H9 (cell line): ENCODE results near the gene STOM. TPM values are rescaled to one million over a fixed set of nuclear protein-coding genes. Genes with fewer than 3 reads are reported as not detected.
A peak's percentile ranks its signal among the peaks of the same experiment; 100 is the strongest.

Experiments
- DNase-seq: peaks from one replicate; pipeline ENCODE4 v3.0.0-alpha.2; 2017
- H2AFZ ChIP-seq: one replicate; pipeline ENCODE4 v1.6.1; 2013; ENCODE audit warnings: mild to moderate bottlenecking, low read length, control low read depth, moderate library complexity
- H2AK5ac ChIP-seq: 2 replicates; pipeline ENCODE4 v1.6.1; 2013; ENCODE audit warnings: low read length, control low read depth, mixed read lengths; ENCODE audit not compliant: insufficient read length
- H2BK120ac ChIP-seq: one replicate; pipeline ENCODE4 v1.6.1; 2013; ENCODE audit warnings: low read depth, mild to moderate bottlenecking, low read length, control low read depth, inconsistent platforms; ENCODE audit not compliant: poor library complexity, severe bottlenecking
- H2BK12ac ChIP-seq: 2 replicates; pipeline ENCODE4 v1.6.1; 2013; ENCODE audit warnings: low read length, control low read depth, mixed read lengths, low read depth; ENCODE audit not compliant: insufficient read length
- H2BK15ac ChIP-seq: 2 replicates; pipeline ENCODE4 v1.6.1; 2013; ENCODE audit warnings: low read depth, low read length, control low read depth
- H2BK20ac ChIP-seq: one replicate; pipeline ENCODE4 v1.6.1; 2013; ENCODE audit warnings: low read depth, mild to moderate bottlenecking, low read length, control low read depth, inconsistent platforms; ENCODE audit not compliant: poor library complexity, severe bottlenecking
- H2BK5ac ChIP-seq: 2 replicates; pipeline ENCODE4 v1.6.1; 2013; ENCODE audit warnings: low read length, control low read depth, mixed read lengths; ENCODE audit not compliant: insufficient read length
- H3K14ac ChIP-seq: 2 replicates; pipeline ENCODE4 v1.6.1; 2013; ENCODE audit warnings: low read length, control low read depth; ENCODE audit not compliant: insufficient read depth
- H3K18ac ChIP-seq: 2 replicates; pipeline ENCODE4 v1.6.1; 2013; ENCODE audit warnings: low read depth, mild to moderate bottlenecking, mixed read lengths, low read length, control low read depth; ENCODE audit not compliant: insufficient read length
- H3K23ac ChIP-seq: 2 replicates; pipeline ENCODE4 v1.6.1; 2013; ENCODE audit warnings: low read length, control low read depth, mixed read lengths, low read depth; ENCODE audit not compliant: insufficient read length
- H3K23me2 ChIP-seq: 2 replicates; pipeline ENCODE4 v1.6.1; 2013; ENCODE audit warnings: low read depth, mild to moderate bottlenecking, mixed read lengths, low read length, control low read depth; ENCODE audit not compliant: insufficient read length, poor library complexity, severe bottlenecking
- H3K27ac ChIP-seq: 2 replicates; pipeline ENCODE4 v1.5.1; 2013; ENCODE audit warnings: low read length, control low read depth, mixed read lengths, low read depth; ENCODE audit not compliant: insufficient read length
- H3K27me3 ChIP-seq: 2 replicates; pipeline ENCODE4 v1.6.1; 2013; ENCODE audit warnings: low read length, control low read depth, inconsistent platforms; ENCODE audit not compliant: insufficient read depth
- H3K4ac ChIP-seq: 2 replicates; pipeline ENCODE4 v1.6.1; 2013; ENCODE audit warnings: low read depth, mild to moderate bottlenecking, control low read depth, inconsistent platforms, low read length, moderate library complexity
- H3K4me1 ChIP-seq: 2 replicates; pipeline ENCODE4 v1.6.1; 2013; ENCODE audit warnings: low read length, control low read depth, inconsistent platforms; ENCODE audit not compliant: insufficient read depth
- H3K4me2 ChIP-seq: 2 replicates; pipeline ENCODE4 v1.6.1; 2013; ENCODE audit warnings: low read length, control low read depth, mixed read lengths; ENCODE audit not compliant: insufficient read length, insufficient read depth
- H3K56ac ChIP-seq: 2 replicates; pipeline ENCODE4 v1.6.1; 2013; ENCODE audit warnings: low read depth, mild to moderate bottlenecking, mixed read lengths, low read length, control low read depth; ENCODE audit not compliant: insufficient read length
- H3K79me1 ChIP-seq: 2 replicates; pipeline ENCODE4 v1.6.1; 2013; ENCODE audit warnings: low read depth, mild to moderate bottlenecking, moderate library complexity, low read length, control low read depth, inconsistent platforms; ENCODE audit not compliant: insufficient read depth, poor library complexity, severe bottlenecking
- H3K79me2 ChIP-seq: 2 replicates; pipeline ENCODE4 v1.6.1; 2013; ENCODE audit warnings: low read length, control low read depth, inconsistent platforms; ENCODE audit not compliant: insufficient read depth
- H3K9ac ChIP-seq: 2 replicates; pipeline ENCODE4 v1.6.1; 2013; ENCODE audit warnings: low read length, control low read depth, mixed read lengths; ENCODE audit not compliant: insufficient read length; ENCODE audit errors: extremely low read depth
- H3K9me3 ChIP-seq: one replicate; pipeline ENCODE4 v1.6.1; 2013; ENCODE audit warnings: low read depth, low read length, inconsistent platforms; ENCODE audit not compliant: control insufficient read depth
- H3T11ph ChIP-seq: one replicate; pipeline ENCODE4 v1.6.1; 2013; ENCODE audit warnings: mild to moderate bottlenecking, low read length, control low read depth, inconsistent platforms
- H4K20me1 ChIP-seq: one replicate; pipeline ENCODE4 v1.6.1; 2013; ENCODE audit not compliant: control insufficient read depth, insufficient read length, insufficient read depth
- H4K5ac ChIP-seq: 2 replicates; pipeline ENCODE4 v1.6.1; 2013; ENCODE audit warnings: low read depth, mild to moderate bottlenecking, mixed read lengths, low read length, control low read depth; ENCODE audit not compliant: insufficient read length
- H4K8ac ChIP-seq: replicated peaks from 2 replicates; pipeline ENCODE4 v1.6.1; 2013; ENCODE audit warnings: low read length, control low read depth, mixed read lengths, low read depth; ENCODE audit not compliant: insufficient read length
- H4K91ac ChIP-seq: 2 replicates; pipeline ENCODE4 v1.6.1; 2013; ENCODE audit warnings: low read depth, mild to moderate bottlenecking, moderate library complexity, mixed read lengths, low read length, control low read depth; ENCODE audit not compliant: insufficient read length
- H3K27ac Mint-ChIP-seq, 3 experiments: 2 replicates in 2 of 3; 3 replicates in 1 of 3; pipeline ENCODE4 v1.8.0; 2020 to 2021; ENCODE audit warnings: mixed read lengths in 3 of 3, mild to moderate bottlenecking in 1 of 3, moderate library complexity in 1 of 3
- H3K27me3 Mint-ChIP-seq: 2 replicates; pipeline ENCODE4 v1.8.0; 2021; ENCODE audit warnings: low read depth, mild to moderate bottlenecking, moderate library complexity, mixed read lengths
- H3K36me3 Mint-ChIP-seq, 3 experiments: 2 replicates in 2 of 3; 3 replicates in 1 of 3; pipeline ENCODE4 v1.8.0; 2020 to 2021; ENCODE audit warnings: low read depth in 3 of 3, mixed read lengths in 3 of 3; ENCODE audit not compliant: insufficient read depth in 1 of 3
- H3K4me1 Mint-ChIP-seq, 2 experiments: 2 replicates each; pipeline ENCODE4 v1.8.0; 2020; ENCODE audit warnings: mixed read lengths in 2 of 2
- H3K4me3 Mint-ChIP-seq, 2 experiments: 2 replicates in 1 of 2; 3 replicates in 1 of 2; pipeline ENCODE4 v1.8.0; 2020 to 2021; ENCODE audit warnings: mild to moderate bottlenecking in 2 of 2, mixed read lengths in 2 of 2, moderate library complexity in 1 of 2
- H3K9me3 Mint-ChIP-seq, 2 experiments: 2 replicates in 1 of 2; 3 replicates in 1 of 2; pipeline ENCODE4 v1.8.0; 2020; ENCODE audit warnings: mild to moderate bottlenecking in 2 of 2, mixed read lengths in 2 of 2, moderate library complexity in 1 of 2
- WGBS: extraction: QIAGEN DNeasy Blood & Tissue Kit; methylation state at CpG from one replicate; pipeline ENCODE4 v1.1.7; 2013; ENCODE audit warnings: missing lambda C conversion rate, low lambda C conversion rate, mixed read lengths; ENCODE audit not compliant: insufficient read length; ENCODE audit errors: extremely low coverage; 5-methylcytosine and 5-hydroxymethylcytosine counted together
- total RNA-seq: library from RNA; stranded (reverse); gene quantifications from 2 replicates; pipeline ENCODE4 v1.2.1, GENCODE V29; 2021
- TF ChIP-seq, protein P1 (sequence below): fragments of 200-600 bp; sonication (generic); conservative IDR thresholded peaks from 3 replicates; pipeline ENCODE4 v1.8.0; 2021; ENCODE audit warnings: antibody characterized with exemption, mild to moderate bottlenecking

The STOM gene
- total RNA-seq, 1 experiment from 2014 or later = 15.3 TPM

- no peaks in the 10 kb centered on the region for H3K27me3 Mint-ChIP-seq
- H3K4me1 Mint-ChIP-seq = peaks cover 0 to 3% of the 10 kb centered on the region in 2 experiments; a peak in 1 of 4 replicates
- Histone ChIP-seq H4K20me1 (no peaks in the 10 kb centered on the region), H3K14ac (no peak overlapping the region), H3K27me3 (no peaks in the 10 kb centered on the region), H4K8ac (no peak overlapping the region), H3K18ac (no peak overlapping the region), H2BK120ac (no peak overlapping the region), H2BK20ac (no peak overlapping the region), H2BK12ac (no peak overlapping the region), H2BK5ac (no peak overlapping the region), H4K5ac (no peak overlapping the region), H3K9me3 (no peaks in the 10 kb centered on the region), H3K9ac (no peak overlapping the region), H3K23me2 (no peaks in the 10 kb centered on the region), H4K91ac (no peak overlapping the region), H3K56ac (no peak overlapping the region), H3K23ac (no peak overlapping the region), H3K27ac (no peak overlapping the region), H2BK15ac (peak overlapping the region; percentile 96; the same call in 1 of the 2 replicates), H3K4me2 (no peak overlapping the region), H2AFZ (no peak overlapping the region), H3K79me2 (no peaks in the 10 kb centered on the region), H3K4ac (no peak overlapping the region), H3K4me1 (peaks cover 4% of the 10 kb centered on the region), H3K79me1 (no peaks in the 10 kb centered on the region), H2AK5ac (no peak overlapping the region), H3T11ph (no peak overlapping the region)
- H3K36me3 Mint-ChIP-seq = peaks cover 0 to 5% (median 0%) of the 10 kb centered on the region in 3 experiments; a peak in 2 of 7 replicates
- TF ChIP-seq, protein P1, sequence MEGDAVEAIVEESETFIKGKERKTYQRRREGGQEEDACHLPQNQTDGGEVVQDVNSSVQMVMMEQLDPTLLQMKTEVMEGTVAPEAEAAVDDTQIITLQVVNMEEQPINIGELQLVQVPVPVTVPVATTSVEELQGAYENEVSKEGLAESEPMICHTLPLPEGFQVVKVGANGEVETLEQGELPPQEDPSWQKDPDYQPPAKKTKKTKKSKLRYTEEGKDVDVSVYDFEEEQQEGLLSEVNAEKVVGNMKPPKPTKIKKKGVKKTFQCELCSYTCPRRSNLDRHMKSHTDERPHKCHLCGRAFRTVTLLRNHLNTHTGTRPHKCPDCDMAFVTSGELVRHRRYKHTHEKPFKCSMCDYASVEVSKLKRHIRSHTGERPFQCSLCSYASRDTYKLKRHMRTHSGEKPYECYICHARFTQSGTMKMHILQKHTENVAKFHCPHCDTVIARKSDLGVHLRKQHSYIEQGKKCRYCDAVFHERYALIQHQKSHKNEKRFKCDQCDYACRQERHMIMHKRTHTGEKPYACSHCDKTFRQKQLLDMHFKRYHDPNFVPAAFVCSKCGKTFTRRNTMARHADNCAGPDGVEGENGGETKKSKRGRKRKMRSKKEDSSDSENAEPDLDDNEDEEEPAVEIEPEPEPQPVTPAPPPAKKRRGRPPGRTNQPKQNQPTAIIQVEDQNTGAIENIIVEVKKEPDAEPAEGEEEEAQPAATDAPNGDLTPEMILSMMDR = no peak
- no peaks in the 10 kb centered on the region for H3K9me3 Mint-ChIP-seq
- no CpG with 5 or more reads among the region's 3 CpGs for WGBS
- no peak for DNase-seq
- no peak overlapping the region for H3K27ac Mint-ChIP-seq
- no peak overlapping the region for H3K4me3 Mint-ChIP-seq
These were observed 21.8 kb downstream of the STOM start for GRCh38 chr9:121348221-121348620.
